Gastroesophageal sphincter (tissue), 4 donors: ENCODE results near the gene ERRFI1. TPM values are rescaled to one million over a fixed set of nuclear protein-coding genes. Genes with fewer than 3 reads are reported as not detected.

Source experiments
- ATAC-seq: fragments of 150-250 bp; one replicate; pipeline ENCODE4 v1.9.1; 2016; ENCODE audit warnings: mild to moderate bottlenecking, moderate library complexity
- H3K27ac ChIP-seq, 4 donors: fragments of 200-600 bp; sonication (generic) in 3 of 4; 1 replicate in 3 of 4; 2 replicates in 1 of 4; pipeline ENCODE4 v1.5.1; 2016 to 2019
- H3K27me3 ChIP-seq: fragments of 200-600 bp; sonication (generic); one replicate; pipeline ENCODE4 v1.5.1; 2019
- H3K36me3 ChIP-seq, 2 donors: fragments of 200-600 bp; sonication (generic); one replicate each; pipeline ENCODE4 v1.5.1; 2019; ENCODE audit warnings: control low read depth in 1 of 2
- H3K4me1 ChIP-seq, 3 donors: fragments of 200-600 bp; sonication (generic); 1 replicate in 2 of 3; 2 replicates in 1 of 3; pipeline ENCODE4 v1.5.1; 2016 to 2019; ENCODE audit warnings: control low read depth in 2 of 3
- H3K4me3 ChIP-seq, 2 donors: fragments of 200-600 bp; sonication (generic); one replicate each; pipeline ENCODE4 v1.5.1; 2019; ENCODE audit warnings: mild to moderate bottlenecking in 1 of 2, moderate library complexity in 1 of 2
- H3K9me3 ChIP-seq, 3 donors: fragments of 200-600 bp; sonication (generic); one replicate each; pipeline ENCODE4 v1.5.1; 2017 to 2019; ENCODE audit warnings: control low read depth in 2 of 3
- CTCF ChIP-seq, 4 experiments: fragments of 200-600 bp in 2 of 4; fragments of 450-650 bp in 2 of 4; sonication (generic) in 1 of 4; IDR thresholded peaks; one replicate each; pipeline ENCODE4 v1.5.1; 2017 to 2019; ENCODE audit warnings: antibody characterized with exemption in 4 of 4, mild to moderate bottlenecking in 2 of 4, moderate library complexity in 2 of 4
- EP300 ChIP-seq: sonication (generic); formaldehyde crosslinking; IDR thresholded peaks from one replicate; pipeline ENCODE4 v1.6.1; 2017; ENCODE audit warnings: antibody characterized with exemption, mild to moderate bottlenecking
- POLR2A ChIP-seq, 2 donors: fragments of 450-650 bp; IDR thresholded peaks; one replicate each; pipeline ENCODE4 v1.6.1; 2017; ENCODE audit warnings: antibody characterized with exemption in 2 of 2, mild to moderate bottlenecking in 2 of 2, moderate library complexity in 1 of 2
- POLR2AphosphoS5 ChIP-seq: sonication (generic); formaldehyde crosslinking; IDR thresholded peaks from one replicate; pipeline ENCODE4 v1.6.1; 2017; ENCODE audit warnings: antibody characterized with exemption
- WGBS, 2 donors: methylation state at CpG; one replicate each; pipeline ENCODE4 v1.1.5; 2018; ENCODE audit warnings: low coverage in 1 of 2; 5-methylcytosine and 5-hydroxymethylcytosine counted together
- total RNA-seq, 4 donors: library from RNA; depleted of rRNA; stranded (reverse); fragments of >200 nt; gene quantifications; one replicate each; pipeline ENCODE4 v1.1.0, GENCODE V29; 2016

ERRFI1 gene
- total RNA-seq, 4 donors from 2014 or later: 344 to 570 (median 393) TPM

- H3K4me1 ChIP-seq: peaks cover 0 to 14% (median 0%) of the 10 kb centered on the region in 3 donors
- H3K27ac ChIP-seq: no peak overlapping the region
- H3K4me3 ChIP-seq: no peak overlapping the region
- no peaks in the 10 kb centered on the region for H3K9me3 ChIP-seq
- H3K36me3 ChIP-seq: peaks cover 0 to 40% of the 10 kb centered on the region in 2 donors
- TF ChIP-seq CTCF (IDR thresholded peaks at IDR 0.05): no peak
- no peak for TF ChIP-seq POLR2A (IDR thresholded peaks at IDR 0.05)
- no peak for TF ChIP-seq EP300
- TF ChIP-seq POLR2AphosphoS5: no peak
- H3K27me3 ChIP-seq: no peaks in the 10 kb centered on the region
- 71% methylated on average over 1 of the region's 1 CpG; no CpG with 5 or more reads in 1 of the 2 donors for WGBS, 2 donors
- ATAC-seq: no peak
These were observed 37.5 kb downstream of the ERRFI1 start for GRCh38 chr1:7988576-7988975.

GRCh38 chr1:7987528-7987927, 38.6 kb downstream of the ERRFI1 start:
- WGBS, 2 donors: 100% methylated on average over 1 to 2 of the region's 7 CpGs

GRCh38 chr1:7985851-7986612, 40.1 kb downstream of the ERRFI1 start:
- Histone ChIP-seq H3K4me1 (peaks cover 0 to 28% (median 0%) of the 10 kb centered on the region in 3 donors), H3K9me3 (no peaks in the 10 kb centered on the region), H3K27ac (peak overlapping the region in 3 of 4 donors; percentile 10 to 37 (median 24)), H3K4me3 (no peak overlapping the region), H3K36me3 (peaks cover 0 to 54% of the 10 kb centered on the region in 2 donors), H3K27me3 (no peaks in the 10 kb centered on the region)
- TF ChIP-seq POLR2A (IDR thresholded peaks at IDR 0.05) (no peak), EP300 (no peak), CTCF (IDR thresholded peaks at IDR 0.05) (no peak), POLR2AphosphoS5 (no peak)
- ATAC-seq: no peak
- WGBS, 2 donors: 46 to 68% methylated on average over 4 to 10 of the region's 15 CpGs

More at GRCh38 chr1:7987528-7987927, 38.6 kb downstream of the ERRFI1 start:
- H3K4me3 ChIP-seq: no peak overlapping the region
- H3K27me3 ChIP-seq: no peaks in the 10 kb centered on the region
- peak overlapping the region in 1 of 4 donors; percentile 0 for H3K27ac ChIP-seq
- peaks cover 0 to 46% of the 10 kb centered on the region in 2 donors for H3K36me3 ChIP-seq
- H3K9me3 ChIP-seq: no peaks in the 10 kb centered on the region
- no peak for TF ChIP-seq POLR2AphosphoS5
- TF ChIP-seq POLR2A (IDR thresholded peaks at IDR 0.05): no peak
- TF ChIP-seq EP300: no peak
- peaks cover 0 to 21% (median 0%) of the 10 kb centered on the region in 3 donors for H3K4me1 ChIP-seq
- no peak for ATAC-seq

GRCh38 chr1:7984811-7985210, 41.3 kb downstream of the ERRFI1 start:
- H3K36me3 ChIP-seq: peaks cover 0 to 66% of the 10 kb centered on the region in 2 donors

More at GRCh38 chr1:7984811-7985210, 41.3 kb downstream of the ERRFI1 start:
- ATAC-seq: no peak
- H3K27ac ChIP-seq: no peak overlapping the region
- no peak overlapping the region for H3K4me3 ChIP-seq
- peaks cover 0 to 25% (median 0%) of the 10 kb centered on the region in 3 donors for H3K4me1 ChIP-seq
- WGBS, 2 donors: 89 to 90% methylated on average over 15 of the region's 15 CpGs
- no peaks in the 10 kb centered on the region for H3K27me3 ChIP-seq
- H3K9me3 ChIP-seq: no peaks in the 10 kb centered on the region
- no peak for TF ChIP-seq POLR2AphosphoS5
- no peak for TF ChIP-seq EP300
- TF ChIP-seq CTCF (IDR thresholded peaks at IDR 0.05): no peak
- TF ChIP-seq POLR2A (IDR thresholded peaks at IDR 0.05): no peak
